C4-2B (cell line): ENCODE data around the gene ETV6.

ENCODE experiments used
- ZFX ChIP-seq: fragments of 450-650 bp; IDR thresholded peaks from 2 replicates; pipeline ENCODE4 v1.6.1; 2017
- TF ChIP-seq, protein P1 (sequence below): fragments of 450-650 bp; conservative IDR thresholded peaks from 2 replicates; pipeline ENCODE4 v1.5.1; 2017; ENCODE audit warnings: mild to moderate bottlenecking

DNA sequence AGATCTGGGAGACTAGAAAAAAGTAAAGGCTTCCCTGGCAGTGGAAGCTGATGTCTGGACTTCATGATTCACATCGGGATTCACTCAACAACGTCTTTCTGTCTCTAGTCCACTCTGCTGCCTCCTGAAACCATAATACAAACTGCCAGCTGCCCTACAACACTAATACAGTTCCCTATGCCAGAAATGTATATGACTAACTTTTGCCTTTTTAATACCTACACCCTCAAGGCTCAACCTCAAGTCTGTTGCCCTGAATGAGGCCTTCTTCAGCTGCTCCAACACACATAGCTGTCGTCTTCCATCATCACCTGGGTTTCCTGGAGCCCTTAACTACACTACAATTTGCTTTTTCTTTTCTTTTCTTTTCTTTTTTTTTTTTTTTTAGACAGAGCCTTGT is 238.6 kb downstream of the ETV6 start:
- TF ChIP-seq, protein P1, sequence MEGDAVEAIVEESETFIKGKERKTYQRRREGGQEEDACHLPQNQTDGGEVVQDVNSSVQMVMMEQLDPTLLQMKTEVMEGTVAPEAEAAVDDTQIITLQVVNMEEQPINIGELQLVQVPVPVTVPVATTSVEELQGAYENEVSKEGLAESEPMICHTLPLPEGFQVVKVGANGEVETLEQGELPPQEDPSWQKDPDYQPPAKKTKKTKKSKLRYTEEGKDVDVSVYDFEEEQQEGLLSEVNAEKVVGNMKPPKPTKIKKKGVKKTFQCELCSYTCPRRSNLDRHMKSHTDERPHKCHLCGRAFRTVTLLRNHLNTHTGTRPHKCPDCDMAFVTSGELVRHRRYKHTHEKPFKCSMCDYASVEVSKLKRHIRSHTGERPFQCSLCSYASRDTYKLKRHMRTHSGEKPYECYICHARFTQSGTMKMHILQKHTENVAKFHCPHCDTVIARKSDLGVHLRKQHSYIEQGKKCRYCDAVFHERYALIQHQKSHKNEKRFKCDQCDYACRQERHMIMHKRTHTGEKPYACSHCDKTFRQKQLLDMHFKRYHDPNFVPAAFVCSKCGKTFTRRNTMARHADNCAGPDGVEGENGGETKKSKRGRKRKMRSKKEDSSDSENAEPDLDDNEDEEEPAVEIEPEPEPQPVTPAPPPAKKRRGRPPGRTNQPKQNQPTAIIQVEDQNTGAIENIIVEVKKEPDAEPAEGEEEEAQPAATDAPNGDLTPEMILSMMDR: no peak
- TF ChIP-seq ZFX: no peak
